AG10803 (cell line): ENCODE data around the gene CPNE2.
A peak's percentile ranks its signal among the peaks of the same experiment; 100 is the strongest.

ENCODE experiments used
- DNase-seq: peaks from one replicate; pipeline ENCODE4 v3.0.0; 2010; ENCODE audit warnings: low read depth
- H3K4me3 ChIP-seq: 2 replicates; pipeline ENCODE4 v1.5.1; 2011; ENCODE audit warnings: mild to moderate bottlenecking, low read length, control low read depth
- CTCF ChIP-seq: conservative IDR thresholded peaks from 2 replicates; pipeline ENCODE4 v1.5.1; 2011; ENCODE audit warnings: mild to moderate bottlenecking, low read length, control low read depth, inconsistent platforms

CPNE2 gene

GRCh38 chr16:57192146-57192545 lies 99.8 kb downstream of the CPNE2 start:
- DNase-seq = no peak
- H3K4me3 ChIP-seq = no peak overlapping the region
- TF ChIP-seq CTCF = no peak

- peak; percentile 71 for DNase-seq
Observed at GRCh38 chr16:57192720-57193486, 100.5 kb downstream of the CPNE2 start.

GRCh38 chr16:57194512-57194911 lies 102.1 kb downstream of the CPNE2 start:
- DNase-seq = peak; percentile 90
- no peak for TF ChIP-seq CTCF
- peak overlapping the region; percentile 20 for H3K4me3 ChIP-seq

More at GRCh38 chr16:57192720-57193486, 100.5 kb downstream of the CPNE2 start:
- H3K4me3 ChIP-seq = no peak overlapping the region
- no peak for TF ChIP-seq CTCF

- no peak for TF ChIP-seq CTCF
- no peak overlapping the region for H3K4me3 ChIP-seq
- DNase-seq = no peak
Observed at GRCh38 chr16:57196286-57196685, 103.9 kb downstream of the CPNE2 start.

GRCh38 chr16:57196753-57197152 lies 104.4 kb downstream of the CPNE2 start:
- no peak for DNase-seq
- no peak for TF ChIP-seq CTCF
- H3K4me3 ChIP-seq = no peak overlapping the region
